ENCODE results near the gene ARMC7. TPM values are rescaled to one million over a fixed set of nuclear protein-coding genes. Genes with fewer than 3 reads are reported as not detected.
"Not testable (repeated sequence)": the region's sequence is repeated elsewhere in the genome, so short reads cannot be mapped to it uniquely, and the experiment has no call there.

Gene ARMC7
- total and polyA plus RNA-seq, 10 of the 15 experiments (the other 5 are each of a cell fraction or from before 2014, with no cell fraction given) = 1.5 to 19.8 (median 6.3) TPM

- ChIA-PET POLR2A (interaction anchor here (0.7 to 1.4 kb wide), 4 partner anchors 44 to 1182 kb away, joined by 3 to 5 read pairs (median 4); no protein-coding TSS in a partner anchor), RAD21 (ENCODE audit: unreplicated experiment) (interaction anchor here (1.3 to 3.0 kb wide), 10 partner anchors 8 to 132 kb away, joined by 3 to 25 read pairs (median 6); partner anchors contain the start of gene NT5C), CTCF (interaction anchor here (0.8 to 6.2 kb wide), 20 partner anchors 9 to 192 kb away, joined by 3 to 33 read pairs (median 5); partner anchors contain the start of genes ARMC7, GGA3, MRPL58 and MRPS7), SMC1A (ENCODE audit: uncharacterized antibody, unreplicated experiment) (interaction anchor here (0.9 to 2.2 kb wide), 10 partner anchors 13 to 132 kb away, joined by 3 to 12 read pairs (median 4); partner anchors contain the start of gene NT5C)
- Histone ChIP-seq H3K27ac (ENCODE audit: control insufficient read depth, insufficient read depth) (no peak overlapping the region), H3K9me3 (replicated peaks; ENCODE audit: control insufficient read depth, insufficient read depth, low read length) (no peaks in the 10 kb centered on the region), H3K4me3 (no peak overlapping the region), H4K20me1 (ENCODE audit: control insufficient read depth, insufficient read depth) (no peaks in the 10 kb centered on the region), H3K9ac (ENCODE audit: control insufficient read depth, insufficient read depth, low read length) (no peak overlapping the region), H2AFZ (ENCODE audit: control insufficient read depth, low read depth, low read length) (no peak overlapping the region), H3K27me3 (replicated peaks in 1 of 2; ENCODE audit: control insufficient read depth in 2 of 2, insufficient read depth in 2 of 2, low read length in 1 of 2) (no peaks in the 10 kb centered on the region), H3K36me3 (ENCODE audit: control insufficient read depth in 2 of 2, insufficient read depth in 2 of 2, low read length in 1 of 2) (no peaks in the 10 kb centered on the region; a peak in 1 of 4 replicates), H3K4me1 (ENCODE audit: control insufficient read depth, insufficient read depth, low read length) (peaks cover 15% of the 10 kb centered on the region), H3K79me2 (ENCODE audit: control insufficient read depth, insufficient read depth, low read length) (no peaks in the 10 kb centered on the region), H3K4me2 (ENCODE audit: control insufficient read depth, insufficient read depth) (no peak overlapping the region)
- intact Hi-C loops (cut with micrococcal nuclease; ENCODE audit: unreplicated experiment) (no loop called here), in situ Hi-C loops (cut with MboI) (no loop called here)
- no peak for FAIRE-seq
- DNase-seq (ENCODE audit: low read depth, low spot score) = no peak
- peak in 2 of 3 experiments; percentile 35 to 50; a peak in 4 of 6 replicates for TF ChIP-seq CTCF (IDR thresholded peaks at IDR 0.05 in 2 of 3, conservative IDR thresholded peaks at IDR 0.05 in 1 of 3; ENCODE audit: control insufficient read depth in 2 of 3, extremely low read depth in 1 of 3, insufficient read depth in 1 of 3, low read depth in 3 of 3, low read length in 3 of 3)
- TF ChIP-seq RAD21 (IDR thresholded peaks at IDR 0.05; ENCODE audit: insufficient read depth, low read depth, low read length) = 0 out of 2 replicates have a peak, but pooled peaks have one; percentile 24
- TF ChIP-seq SMC3 (IDR thresholded peaks at IDR 0.05; ENCODE audit: borderline replicate concordance, low read length) = peak; percentile 39; the same call in 1 of the 2 replicates
- TF ChIP-seq BCL11A (IDR thresholded peaks at IDR 0.05; ENCODE audit: low read depth, low read length) = no peak
- BruUV-seq (replicated peaks) = no TSS peak
- ATAC-seq = peak; percentile 68
- 84% methylated on average over 2 of the region's 2 CpGs for WGBS (ENCODE audit: insufficient coverage, insufficient replicate concordance, low lambda C conversion rate, missing lambda C conversion rate)
These were observed 40.0 kb upstream of the ARMC7 start for GRCh38 chr17:75069783-75070182.

- H3K36me3 ChIP-seq (ENCODE audit: control insufficient read depth in 2 of 2, insufficient read depth in 2 of 2, low read length in 1 of 2); H3K27ac ChIP-seq (ENCODE audit: control insufficient read depth, insufficient read depth); FAIRE-seq; ATAC-seq; H3K79me2 ChIP-seq (ENCODE audit: control insufficient read depth, insufficient read depth, low read length); BruUV-seq (replicated peaks); H3K27me3 ChIP-seq (replicated peaks in 1 of 2; ENCODE audit: control insufficient read depth in 2 of 2, insufficient read depth in 2 of 2, low read length in 1 of 2); H4K20me1 ChIP-seq (ENCODE audit: control insufficient read depth, insufficient read depth); intact Hi-C loops (cut with micrococcal nuclease; ENCODE audit: unreplicated experiment); H3K9me3 ChIP-seq (replicated peaks; ENCODE audit: control insufficient read depth, insufficient read depth, low read length); H3K4me1 ChIP-seq (ENCODE audit: control insufficient read depth, insufficient read depth, low read length); H3K4me2 ChIP-seq (ENCODE audit: control insufficient read depth, insufficient read depth); in situ Hi-C loops (cut with MboI); H2AFZ ChIP-seq (ENCODE audit: control insufficient read depth, low read depth, low read length); H3K4me3 ChIP-seq; DNase-seq (ENCODE audit: low read depth, low spot score); H3K9ac ChIP-seq (ENCODE audit: control insufficient read depth, insufficient read depth, low read length): not testable (repeated sequence)
- ChIA-PET CTCF (interaction anchor here (1.8 to 6.2 kb wide), 6 partner anchors 10 to 129 kb away, joined by 4 to 33 read pairs (median 25); no protein-coding TSS in a partner anchor), POLR2A (interaction anchor here (1.0 kb wide), 1 partner anchor 158 kb away, joined by 3 read pairs; no protein-coding TSS in a partner anchor), RAD21 (ENCODE audit: unreplicated experiment) (interaction anchor here (0.9 to 3.0 kb wide), 2 partner anchors 60 to 100 kb away, joined by 3 to 12 read pairs; partner anchors contain the start of gene NT5C), SMC1A (ENCODE audit: uncharacterized antibody, unreplicated experiment) (interaction anchor here (0.7 to 1.2 kb wide), 7 partner anchors 8 to 130 kb away, joined by 3 to 4 read pairs (median 3); partner anchors contain the start of gene MRPL58)
- 68% methylated on average over 8 of the region's 8 CpGs for whole genome bisulfite sequencing (ENCODE audit: insufficient coverage, insufficient replicate concordance, low lambda C conversion rate, missing lambda C conversion rate)
These were observed 38.1 kb upstream of the ARMC7 start for GRCh38 chr17:75071478-75072271.

GRCh38 chr17:75072909-75073308, 36.9 kb upstream of the ARMC7 start:
- H3K79me2 ChIP-seq (ENCODE audit: control insufficient read depth, insufficient read depth, low read length); in situ Hi-C loops (cut with MboI); H3K9me3 ChIP-seq (replicated peaks; ENCODE audit: control insufficient read depth, insufficient read depth, low read length); H2AFZ ChIP-seq (ENCODE audit: control insufficient read depth, low read depth, low read length); H3K4me2 ChIP-seq (ENCODE audit: control insufficient read depth, insufficient read depth); H3K27me3 ChIP-seq (replicated peaks in 1 of 2; ENCODE audit: control insufficient read depth in 2 of 2, insufficient read depth in 2 of 2, low read length in 1 of 2); H3K36me3 ChIP-seq (ENCODE audit: control insufficient read depth in 2 of 2, insufficient read depth in 2 of 2, low read length in 1 of 2); H4K20me1 ChIP-seq (ENCODE audit: control insufficient read depth, insufficient read depth); H3K27ac ChIP-seq (ENCODE audit: control insufficient read depth, insufficient read depth); SMC1A ChIA-PET (ENCODE audit: uncharacterized antibody, unreplicated experiment); H3K9ac ChIP-seq (ENCODE audit: control insufficient read depth, insufficient read depth, low read length); BruUV-seq (replicated peaks); intact Hi-C loops (cut with micrococcal nuclease; ENCODE audit: unreplicated experiment); H3K4me3 ChIP-seq; FAIRE-seq; DNase-seq (ENCODE audit: low read depth, low spot score); ATAC-seq: not testable (repeated sequence)
- RAD21 ChIA-PET (ENCODE audit: unreplicated experiment) = interaction anchor here (1.4 kb wide), 1 partner anchor 41 kb away, joined by 6 read pairs; no protein-coding TSS in a partner anchor
- CTCF ChIA-PET = interaction anchor here (0.6 to 1.7 kb wide), 7 partner anchors 11 to 129 kb away, joined by 3 to 8 read pairs (median 3); partner anchors contain the start of genes NT5C and SLC16A5
- WGBS (ENCODE audit: insufficient coverage, insufficient replicate concordance, low lambda C conversion rate, missing lambda C conversion rate) = 78% methylated on average over 5 of the region's 5 CpGs
- peaks cover 10% of the 10 kb centered on the region for H3K4me1 ChIP-seq (ENCODE audit: control insufficient read depth, insufficient read depth, low read length)
- POLR2A ChIA-PET = interaction anchor here (0.6 to 1.3 kb wide), 5 partner anchors 9 to 223 kb away, joined by 3 to 7 read pairs (median 3); no protein-coding TSS in a partner anchor

Measured in GM12878 (cell line).